ENCODE results near the gene ANKRD60.

GRCh38 chr20:58198384-58198783, 30.1 kb downstream of the ANKRD60 start:
- TF ChIP-seq CTCF (IDR thresholded peaks at IDR 0.05; ENCODE audit: poor library complexity) (no peak), EZH2 (IDR thresholded peaks at IDR 0.05; ENCODE audit: borderline replicate concordance) (no peak)
